Activated T-cell treated with anti-CD3 and anti-CD28 coated beads, Interleukin-2, amount 50 U/mL, for 72 hours (primary cell): ENCODE measurements around the gene FBXL12. TPM values are rescaled to one million over a fixed set of nuclear protein-coding genes. Genes with fewer than 3 reads are reported as not detected.
"Not testable (repeated sequence)": the region's sequence is repeated elsewhere in the genome, so short reads cannot be mapped to it uniquely, and the experiment has no call there.

Experiments
- ATAC-seq, 2 donors: fragments of 150-1000 bp; cut with Tn5 transposase; replicated peaks in 1 of 2; 2 replicates each; pipeline ENCODE4 v1.10.0; 2021; ENCODE audit warnings: moderate library complexity in 2 of 2, mild to moderate bottlenecking in 1 of 2
- DNase-seq, 2 donors: peaks; one replicate each; pipeline ENCODE4 v3.0.0; 2021 to 2022; ENCODE audit warnings: mixed read lengths in 1 of 2
- H3K27ac Mint-ChIP-seq: one replicate; pipeline ENCODE4 v1.8.0; 2022; ENCODE audit warnings: mild to moderate bottlenecking, moderate library complexity, mixed read lengths
- H3K27me3 Mint-ChIP-seq: one replicate; pipeline ENCODE4 v1.8.0; 2022; ENCODE audit warnings: low read depth, mixed read lengths
- H3K36me3 Mint-ChIP-seq, 2 donors: one replicate each; pipeline ENCODE4 v1.8.0; 2022; ENCODE audit warnings: mixed read lengths in 2 of 2, mild to moderate bottlenecking in 1 of 2; ENCODE audit not compliant: insufficient read depth in 2 of 2
- H3K4me1 Mint-ChIP-seq: one replicate; pipeline ENCODE4 v1.8.0; 2022; ENCODE audit warnings: low read depth, mixed read lengths
- H3K4me3 Mint-ChIP-seq, 2 donors: one replicate each; pipeline ENCODE4 v1.8.0; 2022; ENCODE audit warnings: mild to moderate bottlenecking in 2 of 2, mixed read lengths in 2 of 2, moderate library complexity in 2 of 2
- H3K9me3 Mint-ChIP-seq, 2 donors: one replicate each; pipeline ENCODE4 v1.8.0; 2022; ENCODE audit warnings: mixed read lengths in 2 of 2
- total RNA-seq, 2 donors: library from RNA; stranded (reverse); gene quantifications; one replicate each; pipeline ENCODE4 v1.2.3, GENCODE V29; 2022

The FBXL12 gene
- total RNA-seq, 2 donors from 2014 or later = 34.1 to 36.9 TPM

- Mint-ChIP-seq H3K4me3 (peak overlapping the region; percentile 83 to 95), H3K4me1 (peaks cover 24% of the 10 kb centered on the region)
- H3K36me3 Mint-ChIP-seq, H3K27me3 Mint-ChIP-seq, H3K27ac Mint-ChIP-seq, ATAC-seq, H3K9me3 Mint-ChIP-seq, DNase-seq: not testable (repeated sequence)
These were observed 34.7 kb downstream of the FBXL12 start for GRCh38 chr19:9784163-9784496.

- peaks cover 3% of the 10 kb centered on the region in 2 donors for H3K36me3 Mint-ChIP-seq
- peaks cover 24% of the 10 kb centered on the region for H3K4me1 Mint-ChIP-seq
- no peak for ATAC-seq
- H3K9me3 Mint-ChIP-seq = peaks cover 1 to 2% of the 10 kb centered on the region in 2 donors
- H3K27ac Mint-ChIP-seq = no peak overlapping the region
- no peak for DNase-seq
- no peak overlapping the region for H3K4me3 Mint-ChIP-seq
- H3K27me3 Mint-ChIP-seq = no peaks in the 10 kb centered on the region
These were observed 36.5 kb downstream of the FBXL12 start for GRCh38 chr19:9782338-9782737.

- H3K4me1 Mint-ChIP-seq = peaks cover 7% of the 10 kb centered on the region
- H3K4me3 Mint-ChIP-seq = peak within 1 kb of the TSS; percentile 88 to 96
- H3K27ac Mint-ChIP-seq = peak within 1 kb of the TSS; percentile 83
- H3K9me3 Mint-ChIP-seq = peaks cover 2 to 3% of the 10 kb centered on the region in 2 donors
- no peaks in the 10 kb centered on the region for H3K27me3 Mint-ChIP-seq
- DNase-seq = peak; percentile 94 to 97
- H3K36me3 Mint-ChIP-seq = peaks cover 3 to 15% of the 10 kb centered on the region in 2 donors
- ATAC-seq = peak; percentile 99
These were observed 50.4 kb downstream of the FBXL12 start, which contains the start of gene ZNF846 for GRCh38 chr19:9768175-9769112. ZNF846 (minus strand) TSS chr19:9768738; CDS start chr19:9764950, 3,788 bp downstream.

Other genes starting within 250 kb of the FBXL12 start
- gene ZNF121, start 234.6 kb downstream of the FBXL12 start, total RNA-seq = 10 to 100 TPM; 71.2 to 91.5 TPM
- gene ZNF561, start 197.8 kb downstream of the FBXL12 start, total RNA-seq = 10 to 100 TPM; 27.6 to 33.6 TPM
- 10 to 100 TPM; 34.1 to 44.8 TPM for gene ZNF562, start 144.0 kb downstream of the FBXL12 start, total RNA-seq
- 10 to 100 TPM in 1 of 2 donors, 1 to 10 TPM in 1; 7.7 to 10.5 TPM for gene ZNF846, start 50.3 kb downstream of the FBXL12 start, total RNA-seq
- 100 to 1,000 TPM; 167 to 171 TPM for gene UBL5, start 8.8 kb upstream of the FBXL12 start, total RNA-seq
- 10 to 100 TPM; 71.4 to 78.0 TPM for gene PIN1, start 16.2 kb upstream of the FBXL12 start, total RNA-seq
- gene OLFM2, start 117.4 kb upstream of the FBXL12 start, total RNA-seq = 1 to 10 TPM; 1.1 to 1.2 TPM
- gene COL5A3, start 191.4 kb upstream of the FBXL12 start, total RNA-seq = 1 to 10 TPM; 1.1 to 5.0 TPM
- not detected for gene RDH8, start 194.4 kb upstream of the FBXL12 start, total RNA-seq